Ramos (cell line): Measurements from ENCODE around the gene E2F1.
"Not testable (repeated sequence)": the region's sequence is repeated elsewhere in the genome, so short reads cannot be mapped to it uniquely, and the experiment has no call there.

Experiments
- in situ Hi-C: fragments of 300-500 bp; cut with MboI; formaldehyde crosslinking; loops from one replicate; pipeline ENCODE4 v1.14.3; 2022; ENCODE audit warnings: low sequenced_read_pairs; ENCODE audit not compliant: unreplicated experiment

The E2F1 gene

GRCh38 chr20:33711446-33711738 is 25.2 kb upstream of the E2F1 start:
- in situ Hi-C loops, result no loop called here

- in situ Hi-C loops, result no loop called here
These were observed 24.7 kb upstream of the E2F1 start for GRCh38 chr20:33710681-33711445.

- in situ Hi-C loops, result no loop called here
These were observed 23.8 kb upstream of the E2F1 start for GRCh38 chr20:33709905-33710541.

- in situ Hi-C loops, result no loop called here
These were observed 23.2 kb upstream of the E2F1 start for GRCh38 chr20:33709398-33709797.

GRCh38 chr20:33707668-33708067 is 21.5 kb upstream of the E2F1 start:
- in situ Hi-C loops, result no loop called here

GRCh38 chr20:33704197-33704924 is 18.2 kb upstream of the E2F1 start:
- in situ Hi-C loops, result no loop called here

GRCh38 chr20:33703498-33704137 is 17.4 kb upstream of the E2F1 start:
- in situ Hi-C loops, result no loop called here

GRCh38 chr20:33702861-33703260 is 16.7 kb upstream of the E2F1 start:
- in situ Hi-C loops, result no loop called here

- in situ Hi-C loops, result no loop called here
These were observed 15.7 kb upstream of the E2F1 start for GRCh38 chr20:33701629-33702450.

- in situ Hi-C loops, result not testable (repeated sequence)
These were observed 14.7 kb upstream of the E2F1 start for GRCh38 chr20:33700696-33701441.

- in situ Hi-C loops, result not testable (repeated sequence)
These were observed 12.8 kb upstream of the E2F1 start for GRCh38 chr20:33698966-33699365.

- in situ Hi-C loops, result no loop called here
These were observed 10.9 kb upstream of the E2F1 start for GRCh38 chr20:33697129-33697528.

- in situ Hi-C loops, result no loop called here
These were observed 10.3 kb upstream of the E2F1 start for GRCh38 chr20:33696448-33696847.

- in situ Hi-C loops, result no loop called here
These were observed 8.4 kb upstream of the E2F1 start for GRCh38 chr20:33694639-33695012.

GRCh38 chr20:33693741-33694638 is 7.8 kb upstream of the E2F1 start:
- in situ Hi-C loops, result no loop called here

- in situ Hi-C loops, result no loop called here
These were observed 7.1 kb upstream of the E2F1 start for GRCh38 chr20:33693289-33693688.

- in situ Hi-C loops, result no loop called here
These were observed 3.8 kb upstream of the E2F1 start for GRCh38 chr20:33689973-33690372.

GRCh38 chr20:33689493-33689892 is 3.3 kb upstream of the E2F1 start:
- in situ Hi-C loops, result no loop called here
